Activated T-helper 17 cell treated with anti-CD3 and anti-CD28 coated beads, Interleukin-2, amount 50 U/mL, for 72 hours (primary cell): Measurements from ENCODE around the gene KDR. TPM values are rescaled to one million over a fixed set of nuclear protein-coding genes. Genes with fewer than 3 reads are reported as not detected.

ENCODE experiments used
- ATAC-seq: fragments of 150-1000 bp; cut with Tn5 transposase; replicated peaks from 2 replicates; pipeline ENCODE4 v1.10.0; 2021; ENCODE audit warnings: mild to moderate bottlenecking, moderate library complexity
- H3K27ac Mint-ChIP-seq: one replicate; pipeline ENCODE4 v1.8.0; 2022; ENCODE audit warnings: mixed read lengths
- H3K27me3 Mint-ChIP-seq: one replicate; pipeline ENCODE4 v1.8.0; 2022; ENCODE audit warnings: mixed read lengths
- H3K36me3 Mint-ChIP-seq: one replicate; pipeline ENCODE4 v1.8.0; 2022; ENCODE audit warnings: low read depth, mild to moderate bottlenecking, mixed read lengths
- H3K4me1 Mint-ChIP-seq: one replicate; pipeline ENCODE4 v1.8.0; 2022; ENCODE audit warnings: mixed read lengths
- H3K4me3 Mint-ChIP-seq: one replicate; pipeline ENCODE4 v1.8.0; 2022; ENCODE audit warnings: mild to moderate bottlenecking, mixed read lengths
- H3K9me3 Mint-ChIP-seq: one replicate; pipeline ENCODE4 v1.8.0; 2022; ENCODE audit warnings: mixed read lengths
- total RNA-seq, 2 donors: library from RNA; stranded (reverse); gene quantifications; one replicate each; pipeline ENCODE4 v1.2.3, GENCODE V29; 2022

Gene KDR
- total RNA-seq, 2 donors from 2014 or later: not detected

DNA sequence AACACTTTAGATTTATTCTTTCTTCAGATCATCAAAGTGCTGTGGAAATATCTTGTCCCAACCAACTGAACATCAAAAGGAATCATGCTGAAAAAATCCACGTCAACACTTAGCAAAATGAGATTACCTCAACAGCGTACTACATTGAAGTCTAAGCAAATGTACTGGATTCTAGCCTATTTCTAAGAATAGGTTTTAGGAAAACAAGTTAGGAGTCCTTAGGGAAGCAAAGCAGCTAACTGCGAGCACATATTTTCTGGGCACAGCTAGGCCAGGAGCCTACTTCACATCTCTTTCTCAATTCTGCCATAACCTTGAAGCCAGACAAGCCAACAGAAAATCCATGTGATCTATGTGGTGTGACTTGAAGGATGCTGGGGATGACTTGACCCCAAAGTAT is 22.2 kb downstream of the KDR start:
- Mint-ChIP-seq H3K27ac (no peak overlapping the region), H3K9me3 (no peaks in the 10 kb centered on the region), H3K4me1 (no peaks in the 10 kb centered on the region), H3K27me3 (no peaks in the 10 kb centered on the region), H3K4me3 (no peak overlapping the region), H3K36me3 (no peaks in the 10 kb centered on the region)
- no peak for ATAC-seq

DNA sequence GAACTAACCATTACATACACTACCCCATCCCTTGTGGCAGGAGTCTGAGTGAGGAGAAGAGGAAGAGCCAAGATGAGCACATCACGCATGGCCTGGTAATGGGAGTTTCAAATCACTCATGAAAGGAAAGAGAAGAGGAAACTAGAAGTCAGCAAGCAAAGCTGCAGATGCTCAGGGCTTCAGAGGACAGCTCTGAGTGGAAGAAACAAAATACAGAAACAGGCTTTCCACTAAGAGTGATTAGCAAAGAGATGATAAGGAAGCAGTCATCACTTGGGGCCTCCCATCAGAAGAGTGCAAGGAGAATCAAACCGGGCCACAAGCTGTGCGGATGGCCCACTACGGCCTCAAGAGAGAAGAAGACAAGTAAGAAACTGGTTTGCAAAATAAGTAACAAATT is 25.6 kb downstream of the KDR start:
- no peaks in the 10 kb centered on the region for H3K36me3 Mint-ChIP-seq
- ATAC-seq: no peak
- H3K27me3 Mint-ChIP-seq: no peaks in the 10 kb centered on the region
- H3K9me3 Mint-ChIP-seq: no peaks in the 10 kb centered on the region
- H3K27ac Mint-ChIP-seq: no peak overlapping the region
- H3K4me3 Mint-ChIP-seq: no peak overlapping the region
- H3K4me1 Mint-ChIP-seq: no peaks in the 10 kb centered on the region

- H3K27me3 Mint-ChIP-seq: no peaks in the 10 kb centered on the region
- no peaks in the 10 kb centered on the region for H3K9me3 Mint-ChIP-seq
- H3K4me1 Mint-ChIP-seq: no peaks in the 10 kb centered on the region
- no peak for ATAC-seq
- H3K36me3 Mint-ChIP-seq: no peaks in the 10 kb centered on the region
- no peak overlapping the region for H3K4me3 Mint-ChIP-seq
- H3K27ac Mint-ChIP-seq: no peak overlapping the region
These were observed 26.8 kb downstream of the KDR start for GRCh38 chr4:55098456-55099204.

GRCh38 chr4:55096619-55097018 is 28.8 kb downstream of the KDR start:
- H3K9me3 Mint-ChIP-seq: no peaks in the 10 kb centered on the region
- no peaks in the 10 kb centered on the region for H3K4me1 Mint-ChIP-seq
- no peak overlapping the region for H3K27ac Mint-ChIP-seq
- ATAC-seq: no peak
- no peak overlapping the region for H3K4me3 Mint-ChIP-seq
- H3K36me3 Mint-ChIP-seq: no peaks in the 10 kb centered on the region
- peaks cover 5% of the 10 kb centered on the region for H3K27me3 Mint-ChIP-seq

DNA sequence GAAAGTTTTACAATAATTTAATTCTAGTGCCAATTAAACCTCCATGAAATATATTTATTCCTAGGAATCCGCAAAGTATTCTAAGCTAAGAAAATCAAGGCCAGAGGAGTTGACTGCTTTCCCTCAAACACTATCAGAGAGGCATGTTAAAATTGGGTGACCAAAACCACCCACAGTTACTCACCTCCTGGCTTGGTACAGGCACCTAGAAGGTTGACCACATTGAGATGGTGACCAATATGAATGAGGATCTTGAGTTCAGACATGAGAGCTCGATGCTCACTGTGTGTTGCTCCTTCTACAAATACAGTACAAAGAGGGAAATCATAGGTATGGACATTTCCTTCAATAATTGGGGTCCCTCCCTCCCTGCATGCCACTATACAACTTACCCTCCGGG is 29.4 kb downstream of the KDR start:
- H3K9me3 Mint-ChIP-seq: no peaks in the 10 kb centered on the region
- peaks cover 5% of the 10 kb centered on the region for H3K27me3 Mint-ChIP-seq
- H3K4me1 Mint-ChIP-seq: no peaks in the 10 kb centered on the region
- no peak for ATAC-seq
- no peak overlapping the region for H3K4me3 Mint-ChIP-seq
- H3K36me3 Mint-ChIP-seq: no peaks in the 10 kb centered on the region
- H3K27ac Mint-ChIP-seq: no peak overlapping the region

- H3K9me3 Mint-ChIP-seq: no peaks in the 10 kb centered on the region
- H3K27me3 Mint-ChIP-seq: peaks cover 10% of the 10 kb centered on the region
- no peak for ATAC-seq
- H3K27ac Mint-ChIP-seq: no peak overlapping the region
- H3K4me3 Mint-ChIP-seq: no peak overlapping the region
- no peaks in the 10 kb centered on the region for H3K36me3 Mint-ChIP-seq
- no peaks in the 10 kb centered on the region for H3K4me1 Mint-ChIP-seq
These were observed 32.9 kb downstream of the KDR start for GRCh38 chr4:55092504-55092903.

DNA sequence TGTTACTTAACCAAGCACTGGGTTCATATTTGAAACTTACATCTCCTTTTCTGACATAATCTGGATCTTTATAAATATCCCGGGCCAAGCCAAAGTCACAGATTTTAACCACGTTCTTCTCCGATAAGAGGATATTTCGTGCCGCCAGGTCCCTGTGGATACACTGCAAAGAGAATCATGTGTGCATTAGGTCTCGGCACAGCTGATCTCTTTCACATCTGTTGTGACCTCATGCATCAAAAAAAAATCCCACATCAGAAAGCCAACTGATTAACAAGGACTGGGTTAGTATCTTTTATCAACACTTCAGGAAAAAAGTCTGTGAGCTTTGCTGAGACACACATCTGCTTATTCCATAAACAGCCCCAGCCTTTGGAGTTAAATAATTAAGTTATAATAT is 35.5 kb downstream of the KDR start:
- ATAC-seq: no peak
- peaks cover 10% of the 10 kb centered on the region for H3K27me3 Mint-ChIP-seq
- no peaks in the 10 kb centered on the region for H3K4me1 Mint-ChIP-seq
- H3K4me3 Mint-ChIP-seq: no peak overlapping the region
- H3K27ac Mint-ChIP-seq: no peak overlapping the region
- H3K36me3 Mint-ChIP-seq: no peaks in the 10 kb centered on the region
- H3K9me3 Mint-ChIP-seq: no peaks in the 10 kb centered on the region

DNA sequence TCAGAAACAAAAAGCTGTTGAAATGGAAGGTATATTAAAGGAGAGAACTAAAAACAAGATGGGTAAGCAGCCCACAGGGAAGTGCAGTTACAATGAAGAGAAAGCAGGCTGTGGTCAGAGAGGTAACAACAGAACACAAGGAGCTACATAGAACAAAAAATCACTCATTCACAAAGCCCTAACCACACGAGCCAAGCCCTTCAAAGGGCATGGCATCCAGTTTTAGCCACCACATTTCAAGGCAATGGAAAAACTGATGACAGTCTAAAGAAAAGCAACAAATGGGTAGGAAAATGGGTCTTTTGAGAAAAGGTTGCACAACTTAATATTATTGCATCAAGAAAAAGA is 37.5 kb downstream of the KDR start:
- no peaks in the 10 kb centered on the region for H3K4me1 Mint-ChIP-seq
- H3K9me3 Mint-ChIP-seq: no peaks in the 10 kb centered on the region
- no peak overlapping the region for H3K27ac Mint-ChIP-seq
- no peak for ATAC-seq
- peaks cover 11% of the 10 kb centered on the region for H3K27me3 Mint-ChIP-seq
- no peaks in the 10 kb centered on the region for H3K36me3 Mint-ChIP-seq
- no peak overlapping the region for H3K4me3 Mint-ChIP-seq

DNA sequence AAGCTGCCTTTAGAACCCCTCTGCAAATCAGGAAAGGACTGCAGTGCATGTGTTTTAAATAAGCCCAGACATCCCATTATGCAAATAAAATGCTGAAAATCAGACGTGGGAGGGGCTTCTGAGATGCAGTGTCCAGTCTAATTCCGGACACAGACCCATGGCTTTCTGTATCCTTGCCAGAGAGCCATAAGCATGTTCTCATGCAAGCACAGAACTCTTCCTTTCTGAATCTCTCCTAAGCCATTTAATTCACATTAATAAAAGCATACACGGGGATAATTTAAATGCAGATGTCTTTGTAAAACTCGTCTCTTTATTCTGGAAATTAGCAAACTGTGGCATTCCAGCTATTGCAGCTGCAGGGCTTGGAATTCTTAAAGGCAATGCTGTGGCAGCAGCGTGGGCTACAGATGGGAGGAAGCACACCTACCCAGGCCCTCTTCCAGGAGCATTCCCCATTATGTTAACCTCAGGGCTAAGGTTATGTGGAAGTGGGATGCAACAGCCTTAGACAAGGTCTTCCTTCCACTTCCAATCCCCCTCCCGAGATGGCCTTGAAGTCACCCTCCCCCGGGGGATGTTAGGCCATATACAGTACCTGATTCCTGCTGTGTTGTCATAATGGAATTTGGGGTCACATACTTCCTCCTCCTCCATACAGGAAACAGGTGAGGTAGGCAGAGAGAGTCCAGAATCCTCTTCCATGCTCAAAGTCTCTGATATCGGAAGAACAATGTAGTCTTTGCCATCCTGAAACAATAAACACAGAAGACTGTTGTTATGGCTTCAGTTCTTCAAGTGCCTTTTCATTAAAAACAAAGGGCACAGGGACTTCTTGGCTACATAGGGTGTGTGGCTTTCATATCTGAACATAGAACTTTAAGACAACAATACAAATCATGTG is 38.1 kb downstream of the KDR start:
- Mint-ChIP-seq H3K4me3 (no peak overlapping the region), H3K27ac (no peak overlapping the region), H3K36me3 (no peaks in the 10 kb centered on the region), H3K9me3 (no peaks in the 10 kb centered on the region), H3K27me3 (peaks cover 14% of the 10 kb centered on the region), H3K4me1 (no peaks in the 10 kb centered on the region)
- no peak for ATAC-seq

DNA sequence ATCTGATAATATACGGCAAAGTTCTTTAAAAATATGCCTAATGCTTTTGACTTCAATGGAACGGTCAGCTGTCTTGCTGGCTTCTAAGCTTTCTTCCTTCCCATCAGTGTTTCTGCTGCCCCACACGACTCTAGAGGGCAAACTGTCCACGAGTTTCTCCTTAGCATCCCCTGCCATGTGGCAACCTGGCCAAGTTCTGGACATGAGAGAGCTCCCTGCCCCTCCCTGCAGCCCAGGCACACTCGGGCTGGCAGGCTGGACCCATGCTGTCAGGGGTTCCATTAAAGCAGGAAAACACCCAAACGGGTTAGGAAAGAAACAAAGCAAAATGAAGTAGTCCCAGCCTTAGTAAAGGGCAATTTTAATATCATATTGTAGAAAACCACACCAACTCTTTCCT is 38.8 kb downstream of the KDR start:
- Mint-ChIP-seq H3K4me3 (no peak overlapping the region), H3K27me3 (peaks cover 16% of the 10 kb centered on the region), H3K4me1 (no peaks in the 10 kb centered on the region), H3K9me3 (no peaks in the 10 kb centered on the region), H3K36me3 (no peaks in the 10 kb centered on the region), H3K27ac (no peak overlapping the region)
- no peak for ATAC-seq

DNA sequence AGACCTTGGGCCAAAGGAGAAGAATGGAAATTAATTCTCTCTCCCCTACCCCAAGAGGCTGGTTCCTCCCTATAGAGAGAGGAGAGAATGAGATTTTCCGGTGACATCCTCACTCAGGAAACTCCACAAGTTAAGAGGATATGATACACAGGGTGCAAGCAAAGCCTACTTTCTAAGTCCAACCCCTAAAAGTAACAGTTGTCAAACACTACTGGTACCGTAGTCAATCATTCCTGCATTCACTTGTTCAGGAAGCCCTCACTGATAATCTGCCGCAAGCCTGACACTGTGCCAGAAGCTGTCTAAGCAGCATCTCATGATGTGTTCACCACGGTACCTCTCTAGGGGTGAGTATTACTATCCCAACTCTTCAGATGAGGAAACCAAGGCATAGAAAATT is 41.7 kb downstream of the KDR start:
- ATAC-seq: no peak
- Mint-ChIP-seq H3K36me3 (no peaks in the 10 kb centered on the region), H3K27me3 (peaks cover 22% of the 10 kb centered on the region), H3K4me3 (no peak overlapping the region), H3K4me1 (no peaks in the 10 kb centered on the region), H3K9me3 (no peaks in the 10 kb centered on the region), H3K27ac (no peak overlapping the region)

DNA sequence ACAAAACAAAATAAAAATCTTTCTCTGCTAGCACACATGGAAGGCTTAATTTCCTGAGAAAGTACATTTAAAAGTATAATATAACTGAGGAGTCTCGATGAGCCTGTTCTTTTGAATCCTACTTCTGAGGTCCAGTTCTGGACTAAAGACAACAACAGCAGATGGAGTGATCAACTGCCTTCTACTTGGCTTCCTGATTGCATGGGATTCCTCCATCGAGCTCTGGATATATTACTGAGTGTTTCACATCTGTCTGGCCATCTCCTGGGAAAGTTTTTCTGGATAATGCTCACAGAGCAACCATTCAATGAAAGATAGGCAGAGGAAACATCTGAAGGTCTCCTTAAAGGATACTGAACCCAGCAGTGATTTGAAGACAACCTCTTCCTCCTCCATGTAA is 42.6 kb downstream of the KDR start:
- no peaks in the 10 kb centered on the region for H3K36me3 Mint-ChIP-seq
- no peak overlapping the region for H3K4me3 Mint-ChIP-seq
- ATAC-seq: no peak
- no peak overlapping the region for H3K27ac Mint-ChIP-seq
- no peaks in the 10 kb centered on the region for H3K4me1 Mint-ChIP-seq
- H3K27me3 Mint-ChIP-seq: peaks cover 19% of the 10 kb centered on the region
- H3K9me3 Mint-ChIP-seq: no peaks in the 10 kb centered on the region

- H3K4me1 Mint-ChIP-seq: no peaks in the 10 kb centered on the region
- H3K27me3 Mint-ChIP-seq: peaks cover 18% of the 10 kb centered on the region
- H3K9me3 Mint-ChIP-seq: no peaks in the 10 kb centered on the region
- no peak overlapping the region for H3K27ac Mint-ChIP-seq
- H3K4me3 Mint-ChIP-seq: no peak overlapping the region
- no peak for ATAC-seq
- H3K36me3 Mint-ChIP-seq: no peaks in the 10 kb centered on the region
These were observed 45.1 kb downstream of the KDR start for GRCh38 chr4:55080174-55080865.

GRCh38 chr4:55079451-55080173 is 45.8 kb downstream of the KDR start:
- H3K27me3 Mint-ChIP-seq: peaks cover 18% of the 10 kb centered on the region
- no peaks in the 10 kb centered on the region for H3K36me3 Mint-ChIP-seq
- no peak for ATAC-seq
- no peak overlapping the region for H3K27ac Mint-ChIP-seq
- no peak overlapping the region for H3K4me3 Mint-ChIP-seq
- no peaks in the 10 kb centered on the region for H3K9me3 Mint-ChIP-seq
- no peaks in the 10 kb centered on the region for H3K4me1 Mint-ChIP-seq
